OCI-LY1 (cell line): ENCODE results near the gene SH3D21.

Experiments used
- EZH2 ChIP-seq: fragments of 200-600 bp; sonication (generic), shearing (Covaris generic); IDR thresholded peaks from 2 replicates; pipeline ENCODE4 v1.8.0; 2017; ENCODE audit warnings: borderline replicate concordance, mixed run types, mild to moderate bottlenecking, antibody characterized with exemption, low read length, moderate library complexity, mixed read lengths
- TF ChIP-seq, protein P1 (sequence below): fragments of 200-600 bp; sonication (generic), shearing (Covaris generic); IDR thresholded peaks from 2 replicates; pipeline ENCODE4 v1.5.1; 2017; ENCODE audit warnings: mild to moderate bottlenecking, antibody characterized with exemption, low read length, moderate library complexity, mixed read lengths

DNA sequence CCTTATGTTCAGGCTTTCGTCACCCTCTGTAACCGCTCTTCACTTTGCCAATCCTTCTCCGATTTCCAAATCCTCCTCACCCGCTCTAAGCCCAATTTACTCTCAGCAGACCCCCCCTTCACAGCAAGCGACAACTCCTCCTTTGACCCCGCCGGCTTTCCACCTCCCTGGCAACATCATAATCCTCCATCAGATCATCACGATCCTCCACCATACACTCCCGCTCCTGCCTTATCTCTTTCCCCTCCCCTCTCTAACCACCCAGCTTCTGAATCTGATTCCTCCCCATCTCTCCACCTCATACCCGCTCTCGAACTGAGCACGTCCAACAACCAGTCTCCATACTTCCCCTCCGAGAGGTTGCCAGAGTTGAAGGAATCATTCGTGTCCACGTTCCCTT lies 24.8 kb downstream of the SH3D21 start:
- no peak for TF ChIP-seq EZH2
- TF ChIP-seq, protein P1, sequence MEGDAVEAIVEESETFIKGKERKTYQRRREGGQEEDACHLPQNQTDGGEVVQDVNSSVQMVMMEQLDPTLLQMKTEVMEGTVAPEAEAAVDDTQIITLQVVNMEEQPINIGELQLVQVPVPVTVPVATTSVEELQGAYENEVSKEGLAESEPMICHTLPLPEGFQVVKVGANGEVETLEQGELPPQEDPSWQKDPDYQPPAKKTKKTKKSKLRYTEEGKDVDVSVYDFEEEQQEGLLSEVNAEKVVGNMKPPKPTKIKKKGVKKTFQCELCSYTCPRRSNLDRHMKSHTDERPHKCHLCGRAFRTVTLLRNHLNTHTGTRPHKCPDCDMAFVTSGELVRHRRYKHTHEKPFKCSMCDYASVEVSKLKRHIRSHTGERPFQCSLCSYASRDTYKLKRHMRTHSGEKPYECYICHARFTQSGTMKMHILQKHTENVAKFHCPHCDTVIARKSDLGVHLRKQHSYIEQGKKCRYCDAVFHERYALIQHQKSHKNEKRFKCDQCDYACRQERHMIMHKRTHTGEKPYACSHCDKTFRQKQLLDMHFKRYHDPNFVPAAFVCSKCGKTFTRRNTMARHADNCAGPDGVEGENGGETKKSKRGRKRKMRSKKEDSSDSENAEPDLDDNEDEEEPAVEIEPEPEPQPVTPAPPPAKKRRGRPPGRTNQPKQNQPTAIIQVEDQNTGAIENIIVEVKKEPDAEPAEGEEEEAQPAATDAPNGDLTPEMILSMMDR = no peak
